Measurements from ENCODE around the gene DDIT4.
"Not testable (repeated sequence)": the region's sequence is repeated elsewhere in the genome, so short reads cannot be mapped to it uniquely, and the experiment has no call there.

DDIT4 gene

DNA sequence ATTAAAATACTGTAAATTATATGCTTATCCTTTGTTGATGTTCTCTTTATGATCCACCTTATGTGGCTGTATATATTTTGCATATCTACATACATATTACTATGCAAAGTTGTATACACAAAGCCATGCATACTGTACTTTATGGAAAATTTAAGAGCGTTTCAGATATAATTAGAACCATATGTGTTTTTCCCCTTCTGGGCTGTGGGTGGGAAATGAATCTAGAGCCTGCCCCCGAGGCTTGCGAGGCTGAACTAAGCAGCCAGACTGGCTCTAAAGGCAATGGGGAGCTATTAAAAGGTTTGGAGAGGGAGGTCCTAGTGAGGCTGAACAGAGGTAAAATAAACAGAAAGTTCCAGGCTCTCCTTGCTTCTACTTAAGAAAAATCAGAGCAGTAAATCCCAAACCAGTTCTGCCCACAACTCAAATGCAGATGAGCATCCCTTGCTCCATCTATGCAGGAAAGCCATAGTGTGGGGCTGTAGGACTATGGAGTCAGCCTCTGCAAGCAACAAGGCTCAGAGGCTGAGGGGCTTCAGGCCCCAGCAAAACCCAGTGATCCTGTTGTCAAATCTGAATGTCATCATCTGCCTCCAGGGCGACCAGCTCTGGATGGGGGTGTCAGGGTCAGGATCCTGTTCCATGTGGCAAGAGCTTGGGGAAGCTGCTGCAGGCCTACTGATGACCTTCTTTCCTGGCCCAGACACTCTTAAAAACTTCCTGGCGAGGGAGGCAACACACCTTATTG is 14.1 kb upstream of the DDIT4 start:
- H3K4me3 Mint-ChIP-seq = peak overlapping the region; percentile 88
- peak overlapping the region; percentile 87 for H3K27ac Mint-ChIP-seq
- no peaks in the 10 kb centered on the region for H3K36me3 Mint-ChIP-seq
- H3K9me3 Mint-ChIP-seq = no peaks in the 10 kb centered on the region
- peaks cover 73% of the 10 kb centered on the region for H3K4me1 Mint-ChIP-seq
- no peaks in the 10 kb centered on the region for H3K27me3 Mint-ChIP-seq

DNA sequence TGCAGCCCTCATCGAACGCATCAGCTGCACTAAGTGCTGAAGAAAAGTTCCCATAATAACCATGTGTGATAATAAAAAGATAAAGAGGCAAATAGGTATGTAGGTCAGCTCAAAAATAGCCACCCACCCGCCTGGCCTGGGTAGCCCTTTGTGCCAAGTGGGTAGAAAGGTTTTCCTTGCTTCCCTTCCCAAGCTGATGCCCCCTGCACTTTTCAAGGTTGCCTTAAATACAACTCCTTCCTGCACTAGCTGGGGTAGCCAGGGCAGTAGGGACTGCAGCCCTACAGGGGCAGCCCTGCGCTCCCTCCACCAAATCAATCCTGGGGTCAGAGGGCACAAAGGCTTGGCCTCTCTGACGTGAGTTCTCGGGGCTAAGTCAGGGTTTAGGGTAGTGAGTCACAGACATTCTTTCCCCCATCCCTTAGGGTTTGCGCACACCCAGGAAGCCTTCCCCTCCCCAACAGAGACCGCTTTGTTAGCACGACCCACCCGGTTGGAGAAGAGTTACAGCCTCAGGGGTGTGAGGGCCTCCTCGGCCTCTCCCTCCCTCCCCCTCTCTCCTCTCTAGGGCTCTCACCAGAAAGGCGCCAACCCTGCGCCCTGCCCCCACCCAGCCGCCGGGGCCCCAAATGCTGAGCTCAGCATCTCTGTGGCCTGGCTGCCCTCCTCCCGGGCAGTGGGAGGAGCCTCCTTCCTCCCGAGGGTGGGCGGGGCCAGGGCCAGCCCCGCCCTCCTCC is 13.3 kb upstream of the DDIT4 start:
- Mint-ChIP-seq H3K27ac (peak overlapping the region; percentile 86), H3K4me3 (peak overlapping the region; percentile 88), H3K9me3 (no peaks in the 10 kb centered on the region), H3K4me1 (peaks cover 69% of the 10 kb centered on the region), H3K36me3 (no peaks in the 10 kb centered on the region), H3K27me3 (no peaks in the 10 kb centered on the region)

DNA sequence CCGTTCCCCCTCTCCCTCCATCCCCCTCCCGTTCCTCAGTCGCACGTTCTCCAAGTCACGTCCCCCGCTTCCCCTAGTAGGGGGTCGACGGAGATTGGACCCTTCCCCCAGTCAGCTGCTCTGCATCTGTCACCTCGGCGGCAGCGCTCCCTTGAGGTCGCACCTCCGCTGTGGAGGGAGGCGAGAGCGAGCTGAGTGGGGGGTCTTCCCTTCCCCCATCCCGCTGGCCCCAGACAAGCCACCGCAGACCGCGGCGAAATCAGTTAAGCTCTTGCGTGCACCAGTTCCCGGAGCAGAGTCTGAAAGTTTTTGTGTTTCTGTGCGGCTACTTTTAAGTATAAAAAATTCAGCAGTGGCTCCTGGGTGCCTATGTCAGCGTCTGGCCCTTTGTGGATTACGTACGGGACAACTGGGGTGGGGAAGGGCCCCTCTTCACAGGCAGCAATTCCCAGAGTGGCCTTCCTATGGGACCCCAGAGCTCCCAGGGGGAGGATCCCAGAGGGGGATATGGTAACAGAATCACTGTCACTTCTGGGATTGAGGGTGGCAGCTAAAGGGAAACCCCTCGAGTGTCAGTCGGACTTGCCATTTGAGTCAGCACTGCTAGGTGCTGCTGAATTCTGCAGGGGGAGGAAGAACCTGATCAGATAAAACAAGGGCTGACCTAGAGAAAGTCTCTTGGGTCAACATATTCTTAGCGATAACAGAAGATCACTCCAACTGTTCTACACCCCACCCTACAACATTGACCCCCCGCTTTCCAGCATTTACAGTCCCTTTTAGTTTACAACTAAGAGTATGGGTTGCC is 12.5 kb upstream of the DDIT4 start:
- Mint-ChIP-seq H3K36me3 (no peaks in the 10 kb centered on the region), H3K4me3 (peak overlapping the region; percentile 88), H3K4me1 (peaks cover 63% of the 10 kb centered on the region), H3K27me3 (no peaks in the 10 kb centered on the region), H3K9me3 (no peaks in the 10 kb centered on the region), H3K27ac (peak overlapping the region; percentile 98)

DNA sequence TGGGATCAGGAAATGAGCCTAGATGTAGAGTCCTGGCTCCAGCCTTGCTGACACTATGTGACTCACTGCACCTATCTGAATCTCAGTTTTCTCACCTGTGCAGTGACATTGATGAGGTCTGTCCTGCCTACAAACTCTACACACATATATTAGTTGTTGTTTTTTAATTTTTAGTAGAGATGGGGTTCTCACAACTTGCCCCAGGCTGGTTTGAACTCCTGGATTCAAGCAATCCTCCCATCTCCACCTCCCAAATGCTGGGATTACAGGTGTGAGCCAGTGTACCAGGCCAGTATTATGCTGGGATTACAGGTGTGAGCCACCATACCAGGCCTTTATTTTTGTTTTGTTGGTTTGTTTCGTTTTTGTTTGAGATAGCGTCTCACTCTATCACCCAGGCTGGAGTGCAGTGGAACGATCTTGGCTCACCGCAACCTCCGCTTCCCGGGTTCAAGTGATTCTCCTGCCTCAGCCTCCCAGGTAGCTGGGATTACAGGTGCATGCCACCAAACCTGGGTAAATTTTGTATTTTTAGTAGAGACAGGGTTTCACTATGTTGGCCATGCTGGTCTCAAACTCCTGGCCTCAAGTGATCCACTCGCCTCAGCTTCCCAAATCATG is 11.8 kb upstream of the DDIT4 start:
- Mint-ChIP-seq H3K27ac (peak overlapping the region; percentile 98), H3K4me3 (peak overlapping the region; percentile 88), H3K9me3 (no peaks in the 10 kb centered on the region), H3K4me1 (peaks cover 58% of the 10 kb centered on the region), H3K27me3 (no peaks in the 10 kb centered on the region), H3K36me3 (no peaks in the 10 kb centered on the region)

DNA sequence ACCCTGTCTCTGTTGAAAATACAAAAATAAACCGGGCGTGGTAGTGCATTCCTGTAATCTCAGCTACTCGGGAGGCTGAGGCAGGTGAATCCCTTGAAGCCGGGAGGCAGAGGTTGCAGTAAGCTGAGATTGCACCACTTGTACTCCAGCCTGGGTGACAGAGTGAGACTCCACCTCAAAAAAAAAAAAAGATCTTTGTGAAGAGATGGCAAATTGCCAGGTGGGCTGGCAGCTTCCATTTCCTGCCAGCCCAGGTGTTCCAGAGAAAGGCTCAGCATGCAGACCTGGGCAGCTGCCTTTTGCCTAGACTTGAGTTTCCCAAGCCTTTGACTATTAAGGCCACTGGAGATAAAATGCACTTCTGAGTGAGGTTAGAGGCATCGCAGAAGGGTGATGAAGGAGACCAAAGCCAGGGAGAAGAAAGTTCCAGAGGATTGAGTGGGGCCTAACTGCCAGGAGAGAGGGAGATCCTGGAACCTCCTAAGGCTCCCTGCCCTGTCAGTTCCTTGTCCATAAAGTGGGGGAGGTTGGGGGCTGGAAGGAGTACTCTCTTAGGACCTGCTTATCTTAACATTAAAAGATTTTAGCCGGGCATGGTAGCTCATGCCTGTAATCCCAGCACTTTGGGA is 10.0 kb upstream of the DDIT4 start:
- Mint-ChIP-seq H3K4me3 (peak overlapping the region; percentile 49), H3K4me1 (peaks cover 46% of the 10 kb centered on the region), H3K9me3 (no peaks in the 10 kb centered on the region), H3K36me3 (no peaks in the 10 kb centered on the region), H3K27me3 (no peaks in the 10 kb centered on the region), H3K27ac (peak overlapping the region; percentile 89)

DNA sequence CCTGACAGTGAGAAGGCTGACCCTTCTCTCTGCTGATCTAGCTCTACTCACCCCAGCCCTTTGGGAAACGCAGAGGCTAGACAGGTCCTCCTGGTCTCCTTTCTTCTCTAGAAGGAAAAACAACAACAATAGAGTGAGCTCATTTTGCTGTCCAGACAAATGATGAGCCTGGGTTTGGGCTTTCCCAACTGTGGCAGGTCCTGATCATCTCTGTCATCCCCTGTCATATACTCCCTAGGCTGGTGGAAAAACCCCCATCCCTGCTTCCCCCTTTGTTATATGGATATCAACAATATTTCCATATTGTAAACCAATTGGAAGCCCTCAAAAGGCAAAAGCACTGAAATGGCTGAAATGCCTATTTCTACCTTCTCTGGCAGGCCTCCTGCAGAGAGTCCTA is 9.2 kb upstream of the DDIT4 start:
- no peaks in the 10 kb centered on the region for H3K36me3 Mint-ChIP-seq
- H3K27ac Mint-ChIP-seq = peak overlapping the region; percentile 24
- peaks cover 40% of the 10 kb centered on the region for H3K4me1 Mint-ChIP-seq

DNA sequence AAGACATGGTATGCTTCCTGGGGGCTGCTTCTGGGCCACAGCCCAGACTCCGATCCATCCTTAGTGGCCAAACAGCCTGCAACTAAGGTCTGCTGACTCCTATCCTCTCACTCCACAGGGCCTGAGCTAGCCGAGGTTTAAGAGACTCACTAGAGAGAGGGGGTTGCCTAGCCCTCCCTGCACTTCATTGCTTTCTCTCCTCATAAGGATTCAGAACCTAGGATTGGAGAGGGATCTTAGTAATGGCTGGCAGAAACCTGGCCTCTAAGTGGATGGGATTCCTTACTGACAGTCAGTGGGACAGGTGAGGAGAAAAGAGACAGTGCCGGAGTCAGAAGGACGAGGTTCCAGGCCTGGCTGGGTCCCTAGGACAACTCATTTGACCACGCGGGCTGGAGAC is 8.2 kb upstream of the DDIT4 start:
- peaks cover 33% of the 10 kb centered on the region for H3K4me1 Mint-ChIP-seq
- no peaks in the 10 kb centered on the region for H3K27me3 Mint-ChIP-seq
- no peaks in the 10 kb centered on the region for H3K36me3 Mint-ChIP-seq
- H3K27ac Mint-ChIP-seq = no peak overlapping the region
- H3K9me3 Mint-ChIP-seq = no peaks in the 10 kb centered on the region
- H3K4me3 Mint-ChIP-seq = no peak overlapping the region

More for the DNA sequence above, 9.2 kb upstream of the DDIT4 start:
- no peaks in the 10 kb centered on the region for H3K9me3 Mint-ChIP-seq
- H3K4me3 Mint-ChIP-seq = no peak overlapping the region
- no peaks in the 10 kb centered on the region for H3K27me3 Mint-ChIP-seq

DNA sequence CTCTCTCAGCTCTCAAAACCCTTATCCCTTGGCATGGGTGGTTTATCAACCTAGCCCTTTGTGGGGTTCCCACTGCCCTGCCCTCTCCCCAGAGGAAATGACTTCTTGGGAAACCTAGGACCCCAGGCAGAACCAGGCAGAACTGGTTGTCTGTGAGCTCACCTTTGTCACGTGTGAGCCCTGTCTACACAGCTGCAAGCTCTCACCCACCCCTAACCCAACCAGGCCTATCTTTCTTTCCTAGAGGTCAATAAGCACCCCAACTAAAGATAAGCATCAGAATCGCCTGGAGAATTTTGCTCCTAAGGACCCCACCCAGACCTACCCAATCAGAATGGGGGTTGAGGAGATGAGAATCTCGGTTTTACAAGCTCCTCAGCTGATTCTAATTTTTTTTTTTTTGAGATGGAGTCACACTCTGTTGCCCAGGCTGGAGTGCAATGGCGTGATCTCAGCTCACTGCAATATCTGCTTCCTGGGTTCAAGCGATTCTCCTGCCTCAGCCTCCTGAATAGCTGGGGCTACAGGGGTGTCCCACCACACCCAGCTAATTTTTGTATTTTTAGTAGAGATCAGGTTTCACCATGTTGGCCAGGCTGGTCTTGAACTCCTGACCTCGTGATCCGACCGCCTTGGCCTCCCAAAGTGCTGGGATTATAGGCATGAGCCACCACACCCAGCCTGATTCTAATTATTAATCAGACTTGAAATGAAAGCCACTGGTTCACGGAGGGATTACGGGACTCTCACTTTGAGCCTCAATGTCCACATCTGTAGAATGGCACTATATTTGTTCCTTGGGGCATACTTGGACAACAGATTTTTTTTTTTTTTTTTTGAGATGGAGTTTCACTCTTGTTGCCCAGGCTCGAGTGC is 7.5 kb upstream of the DDIT4 start:
- Mint-ChIP-seq H3K27me3 (no peaks in the 10 kb centered on the region), H3K9me3 (no peaks in the 10 kb centered on the region), H3K36me3 (no peaks in the 10 kb centered on the region), H3K4me3 (no peak overlapping the region), H3K4me1 (peaks cover 29% of the 10 kb centered on the region), H3K27ac (peak overlapping the region; percentile 51)

DNA sequence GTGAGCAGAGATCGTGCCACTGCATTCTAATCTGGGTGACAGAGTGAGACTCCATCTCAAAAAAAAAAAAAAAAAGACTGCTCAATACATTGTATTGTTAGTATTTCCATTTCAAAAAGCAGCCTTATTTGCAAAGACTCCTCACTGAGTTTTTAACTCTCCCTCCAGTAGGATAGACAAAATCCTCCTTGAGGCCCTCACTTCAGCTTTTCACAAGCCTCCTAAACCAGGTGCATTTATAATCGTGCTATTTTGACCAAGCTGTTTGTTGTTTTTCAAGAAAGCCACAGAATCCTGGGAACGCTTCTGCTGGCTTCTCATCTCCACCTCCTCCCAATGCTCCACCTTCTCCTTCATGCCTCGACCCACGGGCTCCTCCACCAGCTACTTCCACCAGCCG is 6.3 kb upstream of the DDIT4 start:
- peaks cover 25% of the 10 kb centered on the region for H3K4me1 Mint-ChIP-seq
- H3K4me3 Mint-ChIP-seq = no peak overlapping the region
- peak overlapping the region; percentile 19 for H3K27ac Mint-ChIP-seq
- H3K9me3 Mint-ChIP-seq = no peaks in the 10 kb centered on the region
- no peaks in the 10 kb centered on the region for H3K36me3 Mint-ChIP-seq
- H3K27me3 Mint-ChIP-seq = no peaks in the 10 kb centered on the region

DNA sequence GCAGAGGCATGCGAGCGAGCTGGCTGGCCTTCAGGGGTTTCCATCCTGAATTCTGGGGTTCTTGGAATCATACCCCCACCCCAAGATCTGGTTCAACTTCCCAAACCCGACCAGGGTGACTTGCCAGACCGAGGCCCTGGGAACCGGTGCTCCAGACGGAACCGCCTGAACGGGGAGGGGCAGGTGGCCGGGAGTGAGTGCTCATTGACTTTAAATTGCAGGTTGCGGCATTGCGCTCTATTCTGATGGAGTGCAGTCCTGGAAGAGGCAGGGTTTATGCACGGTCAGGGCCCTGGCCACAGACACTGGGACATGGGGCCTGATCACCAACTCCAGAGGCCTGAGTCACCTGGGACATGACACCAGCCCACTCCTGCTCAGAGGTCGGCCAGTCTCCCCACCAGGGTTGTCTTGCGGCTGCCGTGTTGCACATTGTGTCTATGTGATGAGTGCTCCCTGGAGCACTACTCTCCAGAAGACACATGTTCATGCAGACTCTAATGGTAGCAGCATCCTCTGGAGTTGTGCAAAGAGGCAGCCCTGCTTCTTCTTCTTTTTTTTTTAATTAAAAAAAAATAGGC is 5.8 kb upstream of the DDIT4 start:
- Mint-ChIP-seq H3K36me3 (no peaks in the 10 kb centered on the region), H3K27me3 (no peaks in the 10 kb centered on the region), H3K9me3 (no peaks in the 10 kb centered on the region), H3K4me1 (peaks cover 31% of the 10 kb centered on the region), H3K27ac (peak overlapping the region; percentile 19), H3K4me3 (no peak overlapping the region)

DNA sequence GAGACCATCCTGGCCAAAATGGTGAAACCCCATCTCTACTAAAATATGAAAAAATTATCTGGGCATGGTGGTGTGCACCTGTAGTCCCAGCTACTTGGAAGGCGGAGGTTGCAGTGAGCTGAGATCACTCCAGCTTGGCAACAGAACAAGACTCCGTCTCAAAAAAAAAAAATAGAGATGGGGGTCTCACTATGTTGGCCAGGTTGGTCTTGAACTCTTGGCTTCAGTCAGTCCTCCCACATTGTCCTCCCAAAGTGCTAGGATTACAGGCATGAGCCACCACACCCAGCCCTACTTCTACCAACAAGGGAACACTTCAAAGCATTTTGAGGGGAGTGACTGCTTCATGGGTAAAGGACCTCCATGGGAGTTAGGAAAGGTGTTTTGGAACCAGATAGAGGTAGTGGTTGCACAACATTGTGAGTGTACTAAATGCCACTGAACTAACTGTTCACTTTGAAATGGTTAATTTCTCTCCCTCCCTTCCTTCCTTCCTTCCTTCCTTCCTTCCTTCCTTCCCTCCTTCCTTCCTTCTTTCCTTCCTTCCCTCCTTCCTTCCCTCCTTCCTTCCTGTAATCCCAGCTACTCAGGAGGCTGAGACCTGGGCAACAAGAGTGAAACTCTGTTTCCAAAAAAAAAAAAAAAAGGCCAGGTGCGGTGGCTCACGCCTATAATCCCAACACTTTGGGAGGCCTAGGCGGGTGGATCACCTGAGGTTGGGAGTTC is 5.1 kb upstream of the DDIT4 start:
- not testable (repeated sequence) for H3K4me3 Mint-ChIP-seq, H3K27me3 Mint-ChIP-seq, H3K9me3 Mint-ChIP-seq, H3K27ac Mint-ChIP-seq, H3K36me3 Mint-ChIP-seq
- H3K4me1 Mint-ChIP-seq = peaks cover 31% of the 10 kb centered on the region

DNA sequence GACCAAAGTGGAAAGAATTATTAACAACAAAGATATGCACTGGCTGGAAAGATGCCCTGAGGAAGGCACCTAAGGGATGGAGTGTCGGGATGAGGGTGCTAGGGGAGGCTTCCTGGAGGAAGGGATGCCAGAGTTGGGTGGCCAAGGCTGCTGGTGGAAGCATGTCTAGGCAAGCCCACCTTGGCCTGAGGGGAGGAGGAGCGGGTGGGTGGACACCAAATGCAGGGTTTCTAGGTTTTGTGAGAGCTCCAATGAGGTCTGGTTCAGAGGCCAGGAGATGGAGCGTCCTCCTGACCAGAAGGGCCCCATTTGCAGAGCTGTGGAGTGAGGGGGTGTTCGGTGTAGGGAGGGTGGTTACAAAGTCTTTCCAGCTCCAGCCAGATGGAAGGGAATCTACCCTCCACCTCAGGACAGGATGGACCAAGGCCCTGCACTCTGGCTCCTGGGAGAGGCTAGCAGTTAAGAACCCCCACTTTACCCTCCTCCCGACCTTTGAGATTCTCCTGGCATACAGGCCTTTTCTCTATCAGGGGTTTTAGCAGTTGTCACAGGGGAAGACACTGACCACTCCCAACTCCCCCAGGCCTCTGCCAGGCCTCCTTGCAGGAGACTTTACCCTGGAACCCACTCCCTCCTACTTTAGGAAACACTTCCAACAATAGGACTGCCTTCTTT is 3.0 kb upstream of the DDIT4 start:
- Mint-ChIP-seq H3K27me3 (no peaks in the 10 kb centered on the region), H3K4me1 (peaks cover 27% of the 10 kb centered on the region), H3K9me3 (no peaks in the 10 kb centered on the region), H3K27ac (peak overlapping the region; percentile 1), H3K36me3 (peaks cover 11% of the 10 kb centered on the region), H3K4me3 (no peak overlapping the region)

DNA sequence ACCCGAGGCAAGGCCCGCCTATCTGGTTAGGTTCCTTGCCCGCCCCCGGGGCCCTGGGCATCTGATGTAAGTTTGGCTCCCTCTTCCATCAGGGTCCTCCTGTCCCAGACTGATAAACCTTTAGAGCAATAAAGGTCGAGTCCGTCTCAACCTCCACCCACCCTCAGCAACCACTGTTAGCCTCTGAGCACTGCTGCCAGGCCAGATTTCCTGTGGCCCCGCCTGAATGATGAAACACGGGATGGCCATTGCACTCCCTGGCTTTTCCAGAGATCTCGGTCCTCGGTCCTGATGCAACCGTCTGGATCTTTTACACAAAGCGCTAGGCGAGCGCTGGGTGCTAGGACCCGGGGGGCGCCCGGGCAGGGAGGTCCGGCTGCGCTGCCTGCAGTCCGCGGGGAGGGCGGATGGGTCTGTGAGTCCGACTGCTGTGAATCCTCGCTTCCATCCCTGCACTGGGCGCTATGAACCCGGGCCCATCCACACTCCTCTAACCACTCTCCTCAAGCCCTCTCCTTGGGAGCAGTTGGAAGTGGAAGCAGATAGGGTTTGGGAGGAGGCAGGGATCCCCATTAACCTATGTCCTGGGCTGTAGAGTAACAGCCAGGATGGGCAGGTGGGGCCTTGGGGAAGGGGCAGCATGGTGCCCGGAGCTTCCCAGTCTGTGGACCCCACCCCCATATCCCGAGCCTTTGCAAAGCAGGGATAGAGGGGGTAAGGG is 875 bp upstream of the DDIT4 start:
- Mint-ChIP-seq H3K27me3 (no peaks in the 10 kb centered on the region), H3K4me3 (peak overlapping the region; percentile 99), H3K36me3 (peaks cover 18% of the 10 kb centered on the region), H3K27ac (peak overlapping the region; percentile 46), H3K9me3 (no peaks in the 10 kb centered on the region), H3K4me1 (peaks cover 44% of the 10 kb centered on the region)
